DMS79 treated with DMSO at 0.1 percent for 48 hours (cell line): ENCODE data around the gene CCDC86.

ENCODE experiments used
- DNase-seq: peaks from one replicate; lab custom pipeline; 2025; lab: John Stamatoyannopoulos, UW

Gene CCDC86

GRCh38 chr11:60852982-60853950 lies 11.4 kb downstream of the CCDC86 start:
- no peak for DNase-seq

DNA sequence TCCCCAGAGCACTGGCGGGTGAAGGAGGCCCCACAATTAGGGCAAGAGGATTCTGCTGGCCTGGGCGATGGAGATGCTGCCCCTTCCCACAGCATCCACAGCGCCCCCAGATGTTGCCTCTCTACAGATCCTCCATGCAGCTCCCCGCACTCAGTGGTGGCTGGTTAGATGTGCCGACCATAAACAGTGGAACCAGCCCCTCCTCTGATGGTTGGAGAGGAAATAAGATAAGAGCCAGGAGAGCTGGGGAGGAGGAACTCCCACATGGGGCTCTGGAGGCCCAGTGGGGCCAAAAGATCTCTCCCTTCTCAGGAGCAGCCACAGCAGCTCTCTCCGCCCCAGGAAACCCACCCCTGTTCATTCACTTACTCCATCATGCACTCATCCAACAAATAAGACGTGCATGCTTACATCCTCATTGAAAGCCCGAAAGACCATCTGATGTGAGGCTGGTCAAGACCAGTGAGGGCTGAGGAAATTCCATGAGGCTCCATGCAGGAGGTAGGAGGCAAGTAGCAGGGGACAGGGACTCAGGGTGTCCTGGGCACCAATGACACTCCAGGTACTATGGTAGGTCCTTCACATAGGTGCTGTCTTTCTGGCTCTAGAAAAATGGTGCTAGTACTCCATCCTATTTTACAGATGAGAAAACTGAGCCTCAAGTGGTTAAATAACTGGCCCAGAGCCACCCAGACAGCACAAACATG lies 12.4 kb downstream of the CCDC86 start:
- DNase-seq = no peak

DNA sequence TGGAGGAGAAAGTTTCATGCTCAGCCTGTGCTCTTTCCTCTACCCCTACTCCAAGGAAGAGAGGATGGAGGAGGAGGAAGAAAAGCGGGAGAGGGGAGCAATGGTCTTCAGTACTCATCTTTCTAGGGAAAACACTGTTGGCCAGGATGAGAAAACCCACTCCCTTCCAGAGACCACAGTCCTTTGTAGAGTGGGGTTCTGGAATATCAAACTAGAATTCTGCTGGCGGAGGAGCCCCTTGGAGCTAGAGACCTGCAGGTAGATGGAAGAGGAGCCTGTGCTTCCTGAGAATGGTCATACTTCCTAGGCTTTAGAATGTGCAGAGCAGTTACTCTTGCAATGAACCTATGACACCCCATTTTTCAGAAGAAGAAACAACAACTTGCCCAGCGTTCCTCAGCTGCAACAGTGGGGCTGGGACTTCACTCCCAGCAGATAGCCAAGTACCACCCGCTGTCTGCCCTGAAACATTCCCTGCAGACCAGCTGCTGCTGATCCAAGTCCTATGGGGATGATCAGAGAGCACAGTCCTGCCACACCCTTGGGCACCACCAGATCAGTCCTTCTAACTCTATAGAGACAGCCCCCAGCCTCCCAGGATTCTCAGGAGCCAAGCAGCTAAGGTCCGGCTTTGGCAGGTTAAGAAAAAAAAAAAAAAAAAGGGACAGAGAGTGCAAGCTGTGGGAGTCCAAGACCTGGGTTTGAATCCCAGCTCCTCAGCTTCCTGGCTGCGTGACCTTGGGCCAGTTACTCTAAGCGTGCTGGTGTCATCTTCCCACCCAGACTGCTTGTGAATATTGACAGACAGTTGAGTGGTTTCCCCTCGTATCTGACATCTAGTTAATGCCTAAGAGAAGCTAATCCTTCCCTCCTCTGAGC lies 13.2 kb downstream of the CCDC86 start:
- no peak for DNase-seq

DNA sequence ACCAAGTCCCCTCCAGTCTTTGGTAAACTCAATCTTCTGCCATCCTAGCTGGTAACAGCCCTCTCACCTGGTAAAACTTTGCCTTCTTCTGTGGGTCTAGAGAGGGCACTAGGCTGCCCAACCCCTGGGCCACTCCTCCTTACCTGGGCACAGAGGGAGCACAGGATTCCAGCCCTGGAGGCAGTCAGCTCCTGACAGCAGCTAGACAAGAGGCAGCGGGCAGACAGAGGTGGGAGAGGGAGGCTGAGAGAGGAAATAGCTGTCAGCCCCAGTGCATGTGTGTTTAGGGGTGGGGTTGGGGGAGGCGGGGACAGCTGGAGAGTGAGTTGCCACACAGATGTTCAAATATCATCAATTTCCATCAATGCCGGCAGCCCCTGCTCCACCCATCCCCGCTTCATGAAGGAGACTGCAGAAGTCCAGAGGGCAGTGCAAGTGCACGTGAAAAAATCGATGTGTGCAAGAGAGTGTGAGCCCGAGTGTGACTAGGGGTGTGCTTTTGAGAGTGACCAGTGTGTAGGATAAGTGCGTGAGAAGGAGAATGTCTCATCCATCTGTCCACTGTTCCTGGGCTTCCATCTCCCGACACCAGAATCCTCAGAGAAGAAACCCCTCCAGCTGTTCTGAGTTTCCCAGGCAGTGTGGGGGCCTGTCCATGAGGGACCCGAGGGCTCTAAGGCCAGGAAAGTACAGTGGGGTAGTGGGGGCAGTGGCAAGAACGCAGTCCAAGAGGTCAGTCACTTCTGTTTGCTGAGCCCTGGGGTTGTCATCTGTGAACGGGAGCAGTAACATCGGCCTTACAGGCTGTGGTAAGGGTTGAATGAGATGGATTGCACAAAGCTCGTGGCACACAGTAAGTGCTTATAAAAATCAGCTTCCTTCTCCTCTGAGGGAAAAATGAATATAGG lies 14.1 kb downstream of the CCDC86 start, which contains the start of gene PTGDR2:
Gene PTGDR2 (minus strand): TSS at position 225 of the 908 bp plus-strand sequence. CDS start 2,228 bp downstream, outside the sequence.
- no peak for DNase-seq

DNA sequence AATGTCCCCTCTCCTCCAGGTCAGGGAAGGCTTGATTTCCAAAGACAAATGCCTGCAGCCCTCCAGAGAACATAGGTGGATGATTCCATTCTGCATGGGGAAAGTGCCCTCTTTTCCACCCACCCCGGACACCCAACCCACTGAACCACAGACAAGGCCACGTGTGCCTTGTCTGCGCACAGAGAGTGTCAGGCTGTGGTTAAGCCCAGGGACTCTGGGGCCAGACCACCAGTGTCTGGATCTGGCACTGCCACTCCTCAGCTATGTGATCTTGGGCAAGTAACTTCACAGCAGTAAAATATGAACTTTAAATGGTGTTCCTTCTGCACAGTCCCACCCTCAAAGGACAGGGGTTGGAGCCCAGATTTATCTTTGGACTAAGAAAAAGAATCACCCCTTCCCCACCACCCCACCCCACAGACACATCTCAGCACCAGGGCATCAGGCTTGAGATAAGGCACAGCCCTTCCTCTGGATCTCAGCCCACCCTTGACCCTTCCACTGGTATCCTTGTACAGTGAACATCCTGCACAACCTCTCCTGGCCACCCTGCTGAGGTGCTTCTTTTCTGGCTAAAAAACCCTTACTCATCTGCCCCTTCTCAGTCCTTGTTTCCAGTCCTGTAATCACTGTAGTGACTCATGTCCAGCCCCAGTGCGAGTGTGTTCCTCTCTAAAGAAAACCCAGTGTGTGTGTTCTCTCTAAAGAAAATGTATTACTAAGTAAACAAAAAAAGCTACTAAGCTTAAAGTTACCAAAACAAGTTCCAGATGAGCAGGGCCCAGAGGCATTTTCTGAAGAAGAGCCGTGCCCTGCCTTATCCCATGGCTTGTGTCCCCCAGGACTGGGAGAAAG lies 15.7 kb downstream of the CCDC86 start:
- DNase-seq = no peak

- no peak for DNase-seq
These were observed 16.3 kb downstream of the CCDC86 start for GRCh38 chr11:60858236-60858635.

- no peak for DNase-seq
These were observed 17.0 kb downstream of the CCDC86 start for GRCh38 chr11:60858731-60859464.

- DNase-seq = no peak
These were observed 17.8 kb downstream of the CCDC86 start for GRCh38 chr11:60859616-60860250.

- no peak for DNase-seq
These were observed 19.0 kb downstream of the CCDC86 start for GRCh38 chr11:60860943-60861342.

- no peak for DNase-seq
These were observed 20.3 kb downstream of the CCDC86 start for GRCh38 chr11:60862171-60862570.

DNA sequence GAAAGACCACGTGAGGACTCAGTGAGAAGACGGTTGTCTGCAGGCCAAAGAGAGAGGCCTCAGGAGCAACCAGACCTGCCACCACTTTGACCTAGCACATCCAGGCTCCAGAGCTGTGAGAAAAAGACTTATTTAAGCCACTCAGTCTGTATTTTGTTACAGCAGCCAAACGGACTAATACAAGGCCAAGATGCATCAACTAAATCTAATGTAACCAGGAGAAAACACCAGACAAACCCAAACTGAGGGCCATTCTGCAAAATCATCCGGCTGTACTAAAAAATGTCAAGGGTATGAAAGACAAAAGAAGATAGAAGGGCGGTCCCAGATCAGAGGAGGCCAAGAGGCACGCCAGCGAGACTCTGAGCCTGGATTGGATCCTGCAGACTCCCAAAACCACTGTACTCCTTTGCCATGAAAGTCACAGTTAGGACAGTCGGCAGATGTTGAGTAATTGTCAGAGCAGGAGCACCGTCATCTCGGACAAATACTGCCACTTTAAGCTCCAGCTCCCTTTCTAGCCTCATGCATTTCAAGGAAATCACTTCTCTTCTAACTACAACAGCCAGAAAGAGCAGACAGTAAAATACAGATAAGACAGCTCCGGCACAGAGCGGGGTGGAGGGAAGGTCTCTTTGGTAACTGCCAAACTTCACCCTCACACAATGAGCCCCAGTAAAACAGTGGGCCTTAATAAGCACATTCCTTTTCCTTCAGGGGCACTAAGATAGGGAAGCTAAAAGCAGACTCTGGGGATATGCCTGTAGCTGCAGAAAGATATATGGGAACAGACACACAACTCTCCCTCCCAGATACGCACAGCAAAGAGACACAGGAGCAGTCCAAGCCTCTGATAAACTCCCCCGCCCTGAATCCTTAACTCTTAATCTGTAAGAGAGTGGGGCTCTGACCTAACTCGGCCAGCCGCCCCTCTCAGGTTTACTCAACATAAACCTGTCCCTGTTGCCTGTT lies 21.9 kb downstream of the CCDC86 start:
- DNase-seq = no peak

GRCh38 chr11:60864856-60865513 lies 23.1 kb downstream of the CCDC86 start:
- no peak for DNase-seq

GRCh38 chr11:60866911-60867870 lies 25.3 kb downstream of the CCDC86 start, which contains the start of gene ZP1:
Gene ZP1 (plus strand): TSS chr11:60867542. CDS start chr11:60867562, 20 bp downstream.
- peak; percentile 99 for DNase-seq

DNA sequence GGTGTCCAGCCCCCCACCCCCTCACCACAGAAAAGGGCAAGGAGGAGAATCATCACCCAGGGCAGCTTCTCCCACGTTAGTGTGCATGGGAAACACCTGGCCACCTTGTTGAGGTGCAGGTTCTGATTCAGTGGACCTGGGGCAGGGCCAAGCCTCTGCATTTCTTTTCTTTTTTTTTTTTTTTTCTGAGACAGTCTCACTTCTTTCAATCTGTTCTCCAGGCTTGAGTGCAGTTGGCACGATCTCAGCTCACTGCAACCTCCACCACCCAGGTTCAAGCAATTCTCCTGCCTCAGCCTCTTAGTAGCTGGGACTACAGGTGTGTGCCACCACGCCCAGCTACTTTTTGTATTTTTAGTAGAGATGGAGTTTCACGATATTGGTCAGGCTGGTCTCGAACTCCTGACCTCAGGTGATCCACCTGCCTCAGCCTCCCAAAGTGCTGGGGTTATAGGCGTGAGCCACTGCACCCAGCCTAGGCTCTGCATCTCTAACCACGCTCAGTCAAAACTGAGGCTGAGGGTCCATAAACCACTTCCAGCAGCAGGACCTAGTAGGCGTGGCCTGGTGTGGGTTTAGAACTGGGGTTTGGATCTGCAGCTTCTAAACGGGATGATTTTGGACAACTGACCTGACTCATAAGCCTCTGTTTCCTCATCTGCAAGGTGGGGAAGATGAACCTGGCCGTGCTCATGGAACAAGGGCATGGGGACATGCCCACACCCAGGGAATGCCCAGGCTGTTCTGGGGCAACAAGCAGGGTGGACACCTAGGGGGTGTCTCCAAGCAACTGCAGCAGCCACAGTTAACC lies 26.2 kb downstream of the CCDC86 start:
- peak; percentile 38 for DNase-seq
